Keratinocyte (primary cell): ENCODE data around the gene NTSR1.

Experiments
- EZH2 ChIP-seq: IDR thresholded peaks from one replicate; pipeline ENCODE4 v1.6.1; 2012; ENCODE audit warnings: inconsistent platforms, mild to moderate bottlenecking, low read length, moderate library complexity
- TF ChIP-seq, protein P1 (sequence below), 3 experiments: IDR thresholded peaks in 1 of 3; conservative IDR thresholded peaks in 1 of 3; optimal IDR thresholded peaks in 1 of 3; 2 replicates in 2 of 3; 3 replicates in 1 of 3; pipeline versions ENCODE3 to v1.5.1; 2011; ENCODE audit warnings: low read length in 3 of 3, mild to moderate bottlenecking in 3 of 3, moderate library complexity in 2 of 3, control low read depth in 1 of 3, inconsistent platforms in 1 of 3; ENCODE audit not compliant: insufficient read depth in 2 of 3; ENCODE audit errors: extremely low read depth in 1 of 3

DNA sequence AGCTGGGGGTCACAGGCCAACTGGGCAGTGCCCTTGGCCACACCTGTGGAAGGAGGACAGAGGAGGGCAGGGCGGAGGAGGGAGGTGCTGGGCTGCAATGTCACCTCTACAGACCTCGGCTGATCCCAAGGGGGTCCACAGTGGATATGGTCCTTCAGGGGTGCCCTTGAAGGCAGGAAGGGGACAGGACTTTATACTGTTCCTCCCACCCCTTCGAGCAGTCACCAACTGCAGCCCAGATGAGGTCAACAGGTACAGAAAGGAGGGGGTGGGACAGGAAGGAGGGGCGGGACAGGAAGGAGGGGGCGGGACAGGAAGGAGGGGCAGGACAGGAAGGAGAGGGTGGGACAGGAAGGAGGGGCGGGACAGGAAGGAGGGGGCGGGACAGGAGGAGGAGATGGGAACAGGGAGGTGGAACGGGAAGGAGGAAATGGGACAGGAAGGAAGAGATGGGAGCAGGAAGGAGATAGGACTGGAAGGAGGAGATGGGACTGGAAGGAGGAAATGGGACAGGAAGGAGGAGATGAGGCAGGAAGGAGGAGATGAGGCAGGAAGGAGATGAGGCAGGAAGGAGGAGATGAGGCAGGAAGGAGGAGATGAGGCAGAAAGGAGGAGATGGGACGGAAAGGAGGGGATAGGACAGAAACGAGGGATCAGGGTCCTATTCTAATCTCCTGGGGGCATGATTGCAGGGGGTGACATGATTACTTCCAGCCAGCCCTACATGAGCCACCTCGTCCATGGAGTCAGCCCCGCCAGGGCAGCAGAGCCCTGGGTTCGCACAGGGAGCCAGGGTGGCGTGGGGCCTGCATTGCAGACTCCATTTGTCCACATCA lies 68.3 kb downstream of the NTSR1 start:
- TF ChIP-seq, protein P1, sequence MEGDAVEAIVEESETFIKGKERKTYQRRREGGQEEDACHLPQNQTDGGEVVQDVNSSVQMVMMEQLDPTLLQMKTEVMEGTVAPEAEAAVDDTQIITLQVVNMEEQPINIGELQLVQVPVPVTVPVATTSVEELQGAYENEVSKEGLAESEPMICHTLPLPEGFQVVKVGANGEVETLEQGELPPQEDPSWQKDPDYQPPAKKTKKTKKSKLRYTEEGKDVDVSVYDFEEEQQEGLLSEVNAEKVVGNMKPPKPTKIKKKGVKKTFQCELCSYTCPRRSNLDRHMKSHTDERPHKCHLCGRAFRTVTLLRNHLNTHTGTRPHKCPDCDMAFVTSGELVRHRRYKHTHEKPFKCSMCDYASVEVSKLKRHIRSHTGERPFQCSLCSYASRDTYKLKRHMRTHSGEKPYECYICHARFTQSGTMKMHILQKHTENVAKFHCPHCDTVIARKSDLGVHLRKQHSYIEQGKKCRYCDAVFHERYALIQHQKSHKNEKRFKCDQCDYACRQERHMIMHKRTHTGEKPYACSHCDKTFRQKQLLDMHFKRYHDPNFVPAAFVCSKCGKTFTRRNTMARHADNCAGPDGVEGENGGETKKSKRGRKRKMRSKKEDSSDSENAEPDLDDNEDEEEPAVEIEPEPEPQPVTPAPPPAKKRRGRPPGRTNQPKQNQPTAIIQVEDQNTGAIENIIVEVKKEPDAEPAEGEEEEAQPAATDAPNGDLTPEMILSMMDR (optimal IDR thresholded peaks at IDR 0.05 in 1 of 3, IDR thresholded peaks at IDR 0.05 in 1 of 3, conservative IDR thresholded peaks at IDR 0.05 in 1 of 3; ENCODE audit: extremely low read depth in 1 of 3, insufficient read depth in 2 of 3, low read length in 3 of 3) = no peak
- no peak for TF ChIP-seq EZH2
